ENCODE results near the gene WWOX. TPM values are rescaled to one million over a fixed set of nuclear protein-coding genes. Genes with fewer than 3 reads are reported as not detected.

WWOX gene
- total and polyA plus RNA-seq, 2 of the 13 experiments (the other 11 are each of a cell fraction or from before 2014, with no cell fraction given): 9.1 to 37.4 TPM

GRCh38 chr16:78641433-78641832, 542.0 kb downstream of the WWOX start:
- Histone ChIP-seq H3K4me2 (ENCODE audit: low read depth, low read length) (no peak overlapping the region), H2AFZ (ENCODE audit: low read length) (no peak overlapping the region), H3K9ac (ENCODE audit: insufficient read depth, low read depth, low read length) (no peak overlapping the region), H3K4me1 (ENCODE audit: insufficient read depth, low read length) (peaks cover 8% of the 10 kb centered on the region; the same call in 1 of the 2 replicates), H3K27ac (ENCODE audit: extremely low read length, insufficient read depth, low read length) (no peak overlapping the region), H3K27me3 (ENCODE audit: control insufficient read depth in 1 of 2, insufficient read depth in 2 of 2, low read length in 2 of 2) (no peaks in the 10 kb centered on the region), H4K20me1 (ENCODE audit: insufficient read depth, low read length) (no peaks in the 10 kb centered on the region), H3K79me2 (ENCODE audit: insufficient read depth, low read length) (no peaks in the 10 kb centered on the region), H3K36me3 (replicated peaks in 1 of 2; ENCODE audit: control insufficient read depth in 1 of 2, insufficient read depth in 2 of 2, low read length in 2 of 2) (no peaks in the 10 kb centered on the region), H3K4me3 (replicated peaks in 1 of 3; ENCODE audit: insufficient read depth in 1 of 3, low read depth in 2 of 3, low read length in 3 of 3) (no peak overlapping the region), H3K9me3 (ENCODE audit: low read length) (no peaks in the 10 kb centered on the region)
- DNase-seq (ENCODE audit: low spot score) (no peak), ATAC-seq (no peak), FAIRE-seq (no peak)
- CTCF ChIA-PET (ENCODE audit: low intra/inter-chr PET ratio, low total read pairs): no interaction called here
- TF ChIP-seq ZNF564 (CRISPR knock-in tag; IDR thresholded peaks at IDR 0.05): no peak
- no peak for TF ChIP-seq ZNF530 (CRISPR knock-in tag; IDR thresholded peaks at IDR 0.05; ENCODE audit: low read depth)
- no peak for TF ChIP-seq ZNF124 (CRISPR knock-in tag; IDR thresholded peaks at IDR 0.05)
- no peak for TF ChIP-seq ZNF503 (CRISPR knock-in tag; IDR thresholded peaks at IDR 0.05)
- TF ChIP-seq, protein P1, sequence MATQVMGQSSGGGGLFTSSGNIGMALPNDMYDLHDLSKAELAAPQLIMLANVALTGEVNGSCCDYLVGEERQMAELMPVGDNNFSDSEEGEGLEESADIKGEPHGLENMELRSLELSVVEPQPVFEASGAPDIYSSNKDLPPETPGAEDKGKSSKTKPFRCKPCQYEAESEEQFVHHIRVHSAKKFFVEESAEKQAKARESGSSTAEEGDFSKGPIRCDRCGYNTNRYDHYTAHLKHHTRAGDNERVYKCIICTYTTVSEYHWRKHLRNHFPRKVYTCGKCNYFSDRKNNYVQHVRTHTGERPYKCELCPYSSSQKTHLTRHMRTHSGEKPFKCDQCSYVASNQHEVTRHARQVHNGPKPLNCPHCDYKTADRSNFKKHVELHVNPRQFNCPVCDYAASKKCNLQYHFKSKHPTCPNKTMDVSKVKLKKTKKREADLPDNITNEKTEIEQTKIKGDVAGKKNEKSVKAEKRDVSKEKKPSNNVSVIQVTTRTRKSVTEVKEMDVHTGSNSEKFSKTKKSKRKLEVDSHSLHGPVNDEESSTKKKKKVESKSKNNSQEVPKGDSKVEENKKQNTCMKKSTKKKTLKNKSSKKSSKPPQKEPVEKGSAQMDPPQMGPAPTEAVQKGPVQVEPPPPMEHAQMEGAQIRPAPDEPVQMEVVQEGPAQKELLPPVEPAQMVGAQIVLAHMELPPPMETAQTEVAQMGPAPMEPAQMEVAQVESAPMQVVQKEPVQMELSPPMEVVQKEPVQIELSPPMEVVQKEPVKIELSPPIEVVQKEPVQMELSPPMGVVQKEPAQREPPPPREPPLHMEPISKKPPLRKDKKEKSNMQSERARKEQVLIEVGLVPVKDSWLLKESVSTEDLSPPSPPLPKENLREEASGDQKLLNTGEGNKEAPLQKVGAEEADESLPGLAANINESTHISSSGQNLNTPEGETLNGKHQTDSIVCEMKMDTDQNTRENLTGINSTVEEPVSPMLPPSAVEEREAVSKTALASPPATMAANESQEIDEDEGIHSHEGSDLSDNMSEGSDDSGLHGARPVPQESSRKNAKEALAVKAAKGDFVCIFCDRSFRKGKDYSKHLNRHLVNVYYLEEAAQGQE (IDR thresholded peaks at IDR 0.05; ENCODE audit: borderline replicate concordance in 1 of 2, low read depth in 1 of 2, low read length in 2 of 2): no peak
- TF ChIP-seq KDM6A (CRISPR knock-in tag; IDR thresholded peaks at IDR 0.05; ENCODE audit: low read depth): no peak
- TF ChIP-seq ZFP37 (CRISPR knock-in tag; IDR thresholded peaks at IDR 0.05; ENCODE audit: borderline replicate concordance): no peak
- no peak for TF ChIP-seq SP5 (CRISPR knock-in tag; IDR thresholded peaks at IDR 0.05; ENCODE audit: borderline replicate concordance, low read depth)
- no TSS peak for BruUV-seq (replicated peaks)
- in situ Hi-C loops (cut with HindIII; ENCODE audit: extremely low pct_ligation_motif_present, low pct_unique_long_range_greater_than_20kb) (no loop called here), intact Hi-C loops (cut with micrococcal nuclease; ENCODE audit: unreplicated experiment) (no loop called here)
- WGBS (ENCODE audit: low lambda C conversion rate): 82% methylated on average over 8 of the region's 8 CpGs
- POLR2A ChIA-PET: no interaction called here
